Measurements from ENCODE around the gene RNF25.

RNF25 gene

GRCh38 chr2:218635719-218636118 is 36.1 kb downstream of the RNF25 start:
- DNase-seq (ENCODE audit: extremely low spot score, insufficient read length, low read depth) (no peak), FAIRE-seq (no peak)

GRCh38 chr2:218631837-218632236 is 40.0 kb downstream of the RNF25 start:
- FAIRE-seq, result no peak
- DNase-seq (ENCODE audit: extremely low spot score, insufficient read length, low read depth), result no peak

- DNase-seq (ENCODE audit: extremely low spot score, insufficient read length, low read depth), result no peak
- no peak for FAIRE-seq
Observed at GRCh38 chr2:218627939-218628338, 43.9 kb downstream of the RNF25 start.

- no peak for DNase-seq (ENCODE audit: extremely low spot score, insufficient read length, low read depth)
- no peak for FAIRE-seq
Observed at GRCh38 chr2:218626369-218626768, 45.4 kb downstream of the RNF25 start.

GRCh38 chr2:218623366-218623705 is 48.5 kb downstream of the RNF25 start:
- no peak for FAIRE-seq
- DNase-seq (ENCODE audit: extremely low spot score, insufficient read length, low read depth), result no peak

GRCh38 chr2:218622606-218623365 is 49.0 kb downstream of the RNF25 start:
- no peak for FAIRE-seq

GRCh38 chr2:218621007-218621406 is 50.8 kb downstream of the RNF25 start:
- FAIRE-seq, result no peak

More at GRCh38 chr2:218622606-218623365, 49.0 kb downstream of the RNF25 start:
- no peak for DNase-seq (ENCODE audit: extremely low spot score, insufficient read length, low read depth)

GRCh38 chr2:218618102-218618860 is 53.5 kb downstream of the RNF25 start:
- no peak for FAIRE-seq

More at GRCh38 chr2:218621007-218621406, 50.8 kb downstream of the RNF25 start:
- DNase-seq (ENCODE audit: extremely low spot score, insufficient read length, low read depth), result no peak

GRCh38 chr2:218615868-218616315 is 55.9 kb downstream of the RNF25 start:
- FAIRE-seq, result no peak

More at GRCh38 chr2:218618102-218618860, 53.5 kb downstream of the RNF25 start:
- DNase-seq (ENCODE audit: extremely low spot score, insufficient read length, low read depth), result no peak

More at GRCh38 chr2:218615868-218616315, 55.9 kb downstream of the RNF25 start:
- no peak for DNase-seq (ENCODE audit: extremely low spot score, insufficient read length, low read depth)
